Endothelial cell of umbilical vein (primary cell): ENCODE results near the gene OXNAD1. TPM values are rescaled to one million over a fixed set of nuclear protein-coding genes. Genes with fewer than 3 reads are reported as not detected.

Source experiments
- BruUV-seq: library from RNA; stranded (reverse); fragments of 400-500 nt; replicated peaks from 2 replicates; lab custom pipeline; 2021; lab: Mats Ljungman, UMichigan
- CTCF ChIA-PET: fragments of 300-600, 350-600 bp; sonication (Branson Sonifier 250); formaldehyde crosslinking; loops from one replicate; lab custom pipeline; 2021; ENCODE audit warnings: antibody characterized with exemption, inconsistent platforms; lab: Charles Lee
- POLR2A ChIA-PET: fragments of 300-600, 350-600 bp; sonication (Branson Sonifier 250); formaldehyde crosslinking; loops from one replicate; lab custom pipeline; 2021; ENCODE audit warnings: antibody characterized with exemption, inconsistent platforms; lab: Charles Lee
- DNase-seq: peaks from one replicate; pipeline ENCODE4 v3.0.0-alpha.2; 2011; ENCODE audit warnings: low read depth, low spot score
- FAIRE-seq: peaks from 2 replicates; lab custom pipeline; 2011; peaks lifted over from hg19 to GRCh38; lab: Jason Lieb, UNC
- H2AFZ ChIP-seq: 2 replicates; pipeline ENCODE4 v1.6.0; 2012; ENCODE audit warnings: low read depth, low read length, control low read depth, inconsistent platforms
- H3K27ac ChIP-seq: 2 replicates; pipeline ENCODE4 v1.5.1; 2011; ENCODE audit warnings: low read depth, mild to moderate bottlenecking, control low read depth, low read length, moderate library complexity; ENCODE audit not compliant: insufficient read depth
- H3K27me3 ChIP-seq, 2 experiments: 2 replicates each; pipeline versions ENCODE4 v1.6.0 to v1.6.1; 2011; ENCODE audit warnings: low read length in 2 of 2, mixed read lengths in 1 of 2; ENCODE audit not compliant: control insufficient read depth in 2 of 2, insufficient read depth in 2 of 2
- H3K36me3 ChIP-seq, 2 experiments: 2 replicates in 1 of 2; 3 replicates in 1 of 2; pipeline ENCODE4 v1.5.1; 2011; ENCODE audit warnings: low read length in 2 of 2, mild to moderate bottlenecking in 1 of 2, moderate library complexity in 1 of 2; ENCODE audit not compliant: control insufficient read depth in 2 of 2, insufficient read depth in 2 of 2; ENCODE audit errors: extremely low read depth in 1 of 2
- H3K4me1 ChIP-seq: 3 replicates; pipeline ENCODE4 v1.5.1; 2011; ENCODE audit warnings: mild to moderate bottlenecking, low read length; ENCODE audit not compliant: control insufficient read depth, insufficient read depth; ENCODE audit errors: extremely low read depth
- H3K4me2 ChIP-seq: 2 replicates; pipeline ENCODE4 v1.6.1; 2011; ENCODE audit warnings: low read length, control low read depth, mixed read lengths; ENCODE audit not compliant: insufficient read depth
- H3K4me3 ChIP-seq, 3 experiments: fragments of 200-600 bp in 1 of 3; sonication (generic), shearing (Covaris generic) in 1 of 3; replicated peaks in 1 of 3; 2 replicates each; pipeline ENCODE4 v1.5.1; 2011 to 2016; ENCODE audit warnings: control low read depth in 3 of 3, low read length in 3 of 3, mild to moderate bottlenecking in 2 of 3, inconsistent platforms in 1 of 3, low read depth in 1 of 3, moderate library complexity in 1 of 3; ENCODE audit not compliant: insufficient read depth in 1 of 3
- H3K79me2 ChIP-seq: 2 replicates; pipeline ENCODE4 v1.6.0; 2012; ENCODE audit warnings: low read length, inconsistent platforms; ENCODE audit not compliant: control insufficient read depth, insufficient read depth
- H3K9ac ChIP-seq: replicated peaks from 2 replicates; pipeline ENCODE3; 2011; ENCODE audit warnings: low read length, control low read depth; ENCODE audit not compliant: insufficient read depth; ENCODE audit errors: extremely low read depth
- H3K9me1 ChIP-seq: replicated peaks from 3 replicates; pipeline ENCODE4 v1.6.0; 2011; ENCODE audit warnings: mild to moderate bottlenecking, low read length; ENCODE audit not compliant: control insufficient read depth, insufficient read depth; ENCODE audit errors: extremely low read depth
- H3K9me3 ChIP-seq: replicated peaks from 2 replicates; pipeline ENCODE4 v1.5.1; 2012; ENCODE audit warnings: low read length, inconsistent platforms; ENCODE audit not compliant: control insufficient read depth, insufficient read depth
- H4K20me1 ChIP-seq: replicated peaks from 2 replicates; pipeline ENCODE3; 2011; ENCODE audit warnings: mild to moderate bottlenecking, low read length; ENCODE audit not compliant: control insufficient read depth, insufficient read depth; ENCODE audit errors: extremely low read depth
- EZH2 ChIP-seq: IDR thresholded peaks from 2 replicates; pipeline ENCODE4 v1.6.1; 2012; ENCODE audit warnings: borderline replicate concordance, low read depth, mild to moderate bottlenecking, moderate library complexity, low read length, inconsistent platforms; ENCODE audit not compliant: severe bottlenecking
- FOS ChIP-seq: IDR thresholded peaks from 2 replicates; pipeline ENCODE4 v1.6.1; 2011; ENCODE audit warnings: mild to moderate bottlenecking, low read length, moderate library complexity, borderline replicate concordance; ENCODE audit not compliant: insufficient read depth
- GATA2 ChIP-seq: IDR thresholded peaks from 2 replicates; pipeline ENCODE4 v1.7.0; 2011; ENCODE audit warnings: low read depth, mild to moderate bottlenecking, moderate library complexity, mixed read lengths, low read length; ENCODE audit not compliant: insufficient read length, insufficient read depth
- JUN ChIP-seq: IDR thresholded peaks from 2 replicates; pipeline ENCODE4 v1.6.1; 2011; ENCODE audit warnings: borderline replicate concordance, low read depth; ENCODE audit not compliant: insufficient read length, insufficient read depth
- MYC ChIP-seq: IDR thresholded peaks from one replicate; pipeline ENCODE4 v1.6.1; 2011; ENCODE audit warnings: mild to moderate bottlenecking, low read depth, low read length
- POLR2A ChIP-seq: IDR thresholded peaks from 2 replicates; pipeline ENCODE4 v1.6.1; 2012; ENCODE audit warnings: low read depth, mild to moderate bottlenecking, control low read depth, low read length
- POLR2AphosphoS5 ChIP-seq: IDR thresholded peaks from 2 replicates; pipeline ENCODE4 v1.6.1; 2012; ENCODE audit warnings: low read depth, mild to moderate bottlenecking, control low read depth, low read length, moderate library complexity; ENCODE audit not compliant: insufficient read depth
- dilution Hi-C: fragments of 300-500 bp; cut with MboI; formaldehyde crosslinking; loops from one replicate; pipeline ENCODE4 v1.15.0; 2019; ENCODE audit warnings: low sequenced_read_pairs; ENCODE audit not compliant: extremely low pct_ligation_motif_present
- intact Hi-C: fragments of 100-400 bp; cut with micrococcal nuclease; formaldehyde crosslinking; loops from one replicate; pipeline ENCODE4 v1.10.0; 2022
- polyA plus RNA-seq, 4 experiments: library from polyadenylated mRNA; depleted of rRNA in 3 of 4; stranded (reverse) in 3 of 4; unstranded in 1 of 4; fragments of >200 nt; gene quantifications; 2 replicates each; pipeline versions ENCODE4 v1.2.1 to v1.2.3, GENCODE V29; 2011 to 2012; ENCODE audit warnings: missing spikeins in 1 of 4
- total RNA-seq: library from RNA; stranded (reverse); gene quantifications from 2 replicates; pipeline ENCODE4 v1.2.3, GENCODE V29; 2021
- TF ChIP-seq, protein P1 (sequence below): IDR thresholded peaks from 2 replicates; pipeline ENCODE4 v1.6.1; 2011; ENCODE audit not compliant: insufficient read depth, insufficient read length
- TF ChIP-seq, protein P2 (sequence below), 2 donors: IDR thresholded peaks; 1 replicate in 1 of 2; 2 replicates in 1 of 2; pipeline ENCODE4 v1.5.1; 2011; ENCODE audit warnings: low read length in 2 of 2, mild to moderate bottlenecking in 2 of 2, moderate library complexity in 2 of 2, control low read depth in 1 of 2, inconsistent platforms in 1 of 2, low read depth in 1 of 2; ENCODE audit not compliant: insufficient read depth in 1 of 2; ENCODE audit errors: extremely low read depth in 1 of 2

Gene OXNAD1
- total and polyA plus RNA-seq, 2 donors (not counting 3 experiments of a cell fraction or from before 2014, with no cell fraction given), result 5.5 to 9.7 TPM

DNA sequence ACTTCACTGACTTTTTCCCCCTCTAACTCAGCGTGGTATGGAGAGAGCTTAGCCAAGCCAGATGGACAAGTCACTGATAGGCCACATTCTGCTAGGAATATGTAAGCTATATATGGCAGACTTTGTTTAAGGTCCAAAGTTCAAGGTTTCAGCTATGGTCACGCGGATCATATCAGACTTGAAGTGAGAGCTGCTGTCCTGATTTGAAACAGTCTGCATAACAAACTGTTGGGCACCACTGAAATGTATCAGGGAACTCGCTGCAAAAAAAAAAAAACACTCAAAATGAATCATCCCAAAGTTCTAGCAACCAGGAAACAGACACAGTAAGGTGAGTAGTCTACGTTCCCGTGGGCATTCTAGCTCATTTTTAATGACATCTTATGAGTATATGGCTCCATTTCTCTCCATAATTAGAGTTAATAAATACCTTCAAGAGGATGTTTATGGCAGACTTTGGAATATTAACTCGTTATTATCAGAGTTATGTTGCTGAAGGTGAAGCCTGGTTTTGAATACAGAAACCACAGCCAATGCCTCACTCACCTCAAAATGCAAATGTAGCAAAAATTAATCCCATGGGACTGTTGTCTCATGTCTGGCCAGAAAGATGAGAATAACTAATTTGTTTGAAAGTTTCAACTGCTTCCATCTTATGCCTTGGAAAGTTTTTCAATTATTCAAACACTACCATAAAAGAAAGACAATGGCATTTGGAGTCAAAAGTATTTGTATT is 12.6 kb upstream of the OXNAD1 start:
- intact Hi-C loops (no loop called here), dilution Hi-C loops (no loop called here)
- Histone ChIP-seq H3K79me2 (no peaks in the 10 kb centered on the region), H4K20me1 (no peaks in the 10 kb centered on the region), H2AFZ (no peak overlapping the region), H3K9me3 (no peaks in the 10 kb centered on the region), H3K27ac (no peak overlapping the region), H3K9ac (no peak overlapping the region), H3K36me3 (no peaks in the 10 kb centered on the region), H3K9me1 (no peaks in the 10 kb centered on the region), H3K4me1 (no peaks in the 10 kb centered on the region), H3K4me2 (no peak overlapping the region), H3K4me3 (no peak overlapping the region), H3K27me3 (no peaks in the 10 kb centered on the region)
- DNase-seq (no peak), FAIRE-seq (no peak)
- TF ChIP-seq GATA2 (no peak), FOS (no peak), JUN (no peak), EZH2 (no peak), POLR2AphosphoS5 (no peak), POLR2A (no peak), MYC (no peak)
- TF ChIP-seq, protein P1, sequence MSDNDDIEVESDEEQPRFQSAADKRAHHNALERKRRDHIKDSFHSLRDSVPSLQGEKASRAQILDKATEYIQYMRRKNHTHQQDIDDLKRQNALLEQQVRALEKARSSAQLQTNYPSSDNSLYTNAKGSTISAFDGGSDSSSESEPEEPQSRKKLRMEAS, result no peak
- TF ChIP-seq, protein P2, sequence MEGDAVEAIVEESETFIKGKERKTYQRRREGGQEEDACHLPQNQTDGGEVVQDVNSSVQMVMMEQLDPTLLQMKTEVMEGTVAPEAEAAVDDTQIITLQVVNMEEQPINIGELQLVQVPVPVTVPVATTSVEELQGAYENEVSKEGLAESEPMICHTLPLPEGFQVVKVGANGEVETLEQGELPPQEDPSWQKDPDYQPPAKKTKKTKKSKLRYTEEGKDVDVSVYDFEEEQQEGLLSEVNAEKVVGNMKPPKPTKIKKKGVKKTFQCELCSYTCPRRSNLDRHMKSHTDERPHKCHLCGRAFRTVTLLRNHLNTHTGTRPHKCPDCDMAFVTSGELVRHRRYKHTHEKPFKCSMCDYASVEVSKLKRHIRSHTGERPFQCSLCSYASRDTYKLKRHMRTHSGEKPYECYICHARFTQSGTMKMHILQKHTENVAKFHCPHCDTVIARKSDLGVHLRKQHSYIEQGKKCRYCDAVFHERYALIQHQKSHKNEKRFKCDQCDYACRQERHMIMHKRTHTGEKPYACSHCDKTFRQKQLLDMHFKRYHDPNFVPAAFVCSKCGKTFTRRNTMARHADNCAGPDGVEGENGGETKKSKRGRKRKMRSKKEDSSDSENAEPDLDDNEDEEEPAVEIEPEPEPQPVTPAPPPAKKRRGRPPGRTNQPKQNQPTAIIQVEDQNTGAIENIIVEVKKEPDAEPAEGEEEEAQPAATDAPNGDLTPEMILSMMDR (IDR thresholded peaks at IDR 0.05; ENCODE audit: extremely low read depth in 1 of 2, insufficient read depth in 1 of 2, low read depth in 1 of 2, low read length in 2 of 2), result no peak
- CTCF ChIA-PET, result interaction anchor here (0.7 to 1.4 kb wide), 4 partner anchors 203 to 651 kb away, joined by 3 to 4 read pairs (median 3); partner anchors contain the start of genes BTD and HACL1
- BruUV-seq, result no TSS peak
- POLR2A ChIA-PET, result no interaction called here
